GM21390 (cell line): ENCODE measurements around the gene RIN3.

Experiments
- ATAC-seq: cut with Tn5 transposase; IDR thresholded peaks from one replicate; pipeline ENCODE4 v1.9.1; 2021; ENCODE audit not compliant: unreplicated experiment

RIN3 gene

DNA sequence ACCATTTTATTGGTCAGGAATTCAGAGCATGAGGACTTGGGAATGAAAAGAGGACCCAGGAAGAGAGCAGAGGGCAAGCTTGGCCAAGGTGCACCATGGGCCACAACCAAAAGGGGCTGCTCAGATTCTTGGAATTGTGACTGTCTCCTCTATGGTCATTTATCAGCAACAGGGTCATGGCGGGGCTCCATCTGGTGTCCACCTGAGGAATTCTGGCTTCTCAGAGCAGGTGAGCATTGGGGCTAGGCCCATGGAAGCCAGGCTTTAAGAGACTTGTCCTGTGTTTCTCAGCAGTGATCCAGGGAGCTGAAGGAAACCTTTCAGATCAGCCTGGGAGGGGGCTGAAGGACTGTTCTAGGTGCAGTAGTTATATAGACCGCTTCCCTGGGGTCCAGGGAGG, 2.6 kb upstream of the RIN3 start:
- ATAC-seq = no peak

- no peak for ATAC-seq
Measured at GRCh38 chr14:92511453-92512238, 1.9 kb upstream of the RIN3 start.

DNA sequence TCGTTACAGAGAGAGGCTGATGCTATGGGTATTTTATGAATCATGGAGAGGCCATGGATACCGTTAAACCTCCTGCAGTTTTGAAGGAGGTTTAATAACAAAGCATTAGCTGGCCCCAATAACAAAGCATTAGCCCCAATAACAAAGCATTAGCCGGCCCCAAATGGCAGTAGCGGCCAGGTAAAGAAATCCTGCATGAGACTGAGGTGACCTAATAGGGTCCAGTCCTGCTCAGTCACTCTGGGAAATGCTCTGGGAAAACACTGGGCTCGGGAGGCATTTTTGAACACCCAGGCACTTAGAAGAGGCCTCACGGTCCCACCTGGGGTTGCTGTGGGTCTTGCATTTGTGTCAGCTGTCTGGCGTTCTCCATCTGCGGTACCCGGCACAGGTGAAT, 776 bp upstream of the RIN3 start:
- ATAC-seq = no peak

GRCh38 chr14:92513966-92514843, 624 bp downstream of the RIN3 start:
- peak; percentile 33 for ATAC-seq

DNA sequence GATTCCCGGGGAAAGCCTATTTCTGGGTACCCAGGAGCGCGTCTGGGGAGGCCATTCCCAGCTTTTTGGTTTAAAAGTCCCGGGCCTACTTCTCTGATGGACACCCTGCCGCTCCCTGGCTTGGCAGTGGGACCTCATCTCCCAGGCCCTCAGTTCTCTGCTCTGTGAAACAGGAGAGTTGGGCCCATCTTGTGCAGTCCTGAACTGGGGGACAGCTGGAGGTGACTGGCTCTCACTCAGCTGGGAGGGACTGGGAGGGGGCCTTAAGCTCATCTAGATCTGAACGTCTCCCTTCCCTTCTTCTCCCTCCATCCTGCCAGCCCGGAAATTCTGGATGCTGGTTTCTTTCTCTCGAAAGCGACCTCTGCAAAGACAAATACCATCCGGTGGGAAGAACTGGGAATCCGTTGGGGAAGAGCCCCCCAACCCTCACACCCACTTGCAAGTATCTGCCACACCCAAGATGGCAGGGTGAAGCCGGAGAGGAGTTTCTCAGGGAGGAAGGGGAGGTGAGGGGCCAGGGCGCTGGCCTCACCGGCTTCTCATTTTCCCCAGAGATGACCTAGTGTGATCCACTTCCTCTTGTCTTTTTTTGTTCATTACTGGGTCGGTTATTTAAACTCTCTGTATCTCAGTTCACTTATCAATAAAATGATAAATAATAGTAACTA, 1.4 kb downstream of the RIN3 start:
- no peak for ATAC-seq

GRCh38 chr14:92515546-92516343, 2.2 kb downstream of the RIN3 start:
- no peak for ATAC-seq

DNA sequence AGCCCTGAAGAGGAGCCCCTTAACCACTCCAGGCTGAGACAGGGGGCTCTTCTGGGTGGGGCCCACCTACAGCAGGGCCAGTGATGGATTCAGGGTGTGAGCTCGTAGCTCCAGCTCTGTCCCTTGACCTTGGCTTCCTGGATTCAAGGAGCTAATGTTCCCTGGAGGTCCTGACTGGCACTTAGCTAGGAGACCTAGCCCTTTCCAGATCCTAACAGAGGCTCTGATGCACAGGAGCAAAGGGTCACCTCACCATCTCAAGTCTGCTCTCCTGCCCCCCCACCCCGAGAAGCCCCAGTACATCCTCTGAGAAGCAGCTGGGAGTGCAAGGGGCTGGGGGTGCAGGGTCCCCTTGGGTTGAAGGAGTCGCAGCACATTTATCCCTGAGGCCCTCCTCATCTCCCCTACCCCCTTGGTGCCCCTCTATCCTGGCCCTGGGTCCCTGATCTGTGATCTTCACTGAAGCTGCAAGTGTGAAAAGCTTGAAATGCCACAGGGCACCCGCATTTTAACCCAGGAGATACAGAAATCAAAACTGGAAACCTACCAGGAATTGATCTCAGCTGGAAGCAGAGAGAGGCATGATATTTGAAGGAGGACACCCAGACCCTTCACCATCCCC, 2.9 kb downstream of the RIN3 start:
- no peak for ATAC-seq

- ATAC-seq = no peak
Measured at GRCh38 chr14:92516966-92517506, 3.5 kb downstream of the RIN3 start.

GRCh38 chr14:92517761-92518160, 4.2 kb downstream of the RIN3 start:
- ATAC-seq = no peak

DNA sequence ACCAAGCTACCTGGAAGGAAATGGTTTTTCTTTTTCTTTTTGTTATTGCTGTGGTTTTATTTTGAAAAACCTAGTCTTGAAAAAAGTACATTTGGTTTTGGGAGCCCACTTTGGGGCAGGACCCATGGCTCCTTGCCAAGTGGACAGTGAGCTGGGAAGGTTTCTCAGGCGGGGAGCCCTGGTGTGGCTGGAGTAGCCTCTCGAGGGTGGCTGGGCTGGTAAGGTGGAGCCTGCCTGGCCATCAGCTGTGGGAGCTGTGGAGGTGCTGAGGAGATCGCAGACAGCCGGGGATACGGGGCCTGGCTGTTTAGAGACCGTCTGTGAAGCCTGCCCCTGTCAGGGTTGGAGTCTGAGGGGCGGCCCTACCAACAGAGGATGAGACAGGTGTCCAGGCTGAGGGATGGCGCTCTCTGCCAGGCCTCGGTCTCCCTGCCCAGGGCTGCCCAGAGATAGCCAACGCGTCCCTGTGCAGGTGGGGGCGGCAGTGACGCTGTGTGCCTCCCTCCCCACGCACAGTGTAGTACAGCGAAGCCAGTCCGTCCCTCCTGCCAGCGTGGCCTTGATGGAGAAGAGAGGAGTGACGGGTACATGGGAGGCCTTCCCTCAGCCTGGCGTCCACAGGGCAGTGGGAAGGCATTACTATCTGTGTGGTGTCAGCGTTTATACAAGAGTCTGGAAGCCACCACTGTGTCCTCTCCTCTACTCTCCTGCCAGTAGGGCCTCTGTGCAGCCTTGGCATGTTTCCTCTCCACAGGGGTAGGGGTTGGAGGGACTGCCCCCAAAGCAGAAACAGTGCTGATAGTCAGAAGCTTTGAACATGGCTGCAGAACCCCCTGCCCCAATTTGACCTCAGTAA, 5.9 kb downstream of the RIN3 start:
- no peak for ATAC-seq

DNA sequence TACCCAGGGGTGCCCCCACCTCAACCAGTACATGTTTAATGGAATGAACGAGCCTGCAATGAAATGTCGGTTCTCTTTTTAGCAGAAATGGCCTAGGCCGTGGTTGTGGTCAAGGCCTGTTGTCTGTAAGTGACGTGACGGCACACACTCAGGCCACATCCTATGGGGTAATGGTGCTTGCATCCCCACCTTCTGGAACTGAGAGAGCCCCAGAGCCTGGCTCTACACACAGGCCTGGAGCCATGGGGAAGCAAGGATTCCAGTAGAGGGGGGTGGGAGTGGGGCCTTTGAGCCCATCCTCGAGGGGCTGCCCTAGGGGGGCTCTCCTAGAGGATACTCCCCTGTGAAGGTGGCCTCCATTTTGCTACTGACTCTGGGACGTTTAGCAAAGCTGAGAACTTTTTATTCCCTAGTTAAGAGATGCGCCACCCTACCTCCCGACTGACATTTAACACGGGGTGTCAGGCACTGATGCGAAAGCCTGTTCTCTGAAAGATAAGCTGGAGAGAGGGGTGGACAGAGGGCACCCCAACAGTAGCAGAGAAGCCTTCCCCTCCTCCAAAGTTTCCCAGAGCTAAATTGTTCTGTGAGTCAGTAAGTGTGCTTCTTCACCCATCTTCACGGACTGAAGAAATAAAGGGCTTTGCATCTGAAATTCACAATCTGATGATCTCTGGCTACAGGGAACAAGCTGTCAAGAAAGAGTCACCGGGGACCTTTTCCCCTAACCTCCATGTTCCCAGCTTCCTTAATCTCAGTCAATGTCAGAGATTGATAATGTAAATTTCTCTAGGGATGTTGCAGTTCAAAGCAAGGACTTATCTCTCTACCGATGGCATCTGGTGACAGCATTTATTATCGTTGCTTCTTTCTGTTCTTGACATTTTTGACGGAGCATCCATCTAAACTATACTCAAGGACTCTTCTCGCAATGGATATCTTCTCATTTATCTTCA, 6.8 kb downstream of the RIN3 start:
- ATAC-seq = no peak

DNA sequence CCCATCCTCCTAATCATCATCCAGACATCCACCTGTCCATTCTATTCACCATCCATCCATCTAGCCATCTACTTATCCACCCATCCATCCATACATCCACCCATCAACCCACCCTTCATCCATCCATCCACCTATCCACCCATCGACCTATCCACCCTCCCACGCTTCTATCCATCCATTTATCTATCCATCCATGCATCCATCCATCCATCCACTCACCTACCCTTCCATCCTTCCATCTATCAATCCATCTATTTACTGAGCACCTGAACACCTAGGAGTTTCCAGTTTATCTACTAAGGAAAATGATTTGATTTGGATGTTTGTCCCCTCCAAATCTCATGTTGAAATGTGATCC, 7.5 kb downstream of the RIN3 start:
- ATAC-seq = no peak

GRCh38 chr14:92523752-92524151, 10.2 kb downstream of the RIN3 start:
- no peak for ATAC-seq

DNA sequence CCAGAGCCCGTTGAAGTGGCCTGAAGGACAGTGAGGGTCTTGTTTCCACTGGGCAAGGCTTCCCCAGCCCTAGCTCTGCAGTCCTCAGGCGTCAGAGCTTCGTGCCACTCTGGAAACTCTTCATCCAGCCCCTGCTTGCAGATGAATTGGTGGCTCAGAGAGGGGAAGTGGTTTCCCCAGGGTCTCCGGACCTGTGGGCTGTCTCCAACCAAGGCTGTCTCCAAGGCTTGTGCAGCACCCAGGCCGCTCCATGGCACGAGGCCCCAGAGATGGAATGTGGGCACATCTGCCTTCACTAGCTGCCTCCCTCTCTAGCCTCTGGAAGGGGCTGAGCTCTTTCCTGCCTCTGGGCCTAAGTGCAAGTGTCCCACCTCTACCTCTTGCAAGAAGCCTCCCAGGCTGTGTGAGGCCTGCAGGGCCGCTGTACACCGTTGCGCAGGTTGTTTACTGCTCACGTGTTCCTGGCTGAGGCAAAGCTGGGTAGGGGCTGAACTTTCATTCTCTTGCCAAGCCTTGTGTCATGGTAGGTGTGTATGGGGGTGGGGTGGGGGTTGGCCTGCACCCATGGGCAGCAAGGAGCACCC, 11.1 kb downstream of the RIN3 start:
- no peak for ATAC-seq

- ATAC-seq = no peak
Measured at GRCh38 chr14:92525322-92526095, 11.9 kb downstream of the RIN3 start.

DNA sequence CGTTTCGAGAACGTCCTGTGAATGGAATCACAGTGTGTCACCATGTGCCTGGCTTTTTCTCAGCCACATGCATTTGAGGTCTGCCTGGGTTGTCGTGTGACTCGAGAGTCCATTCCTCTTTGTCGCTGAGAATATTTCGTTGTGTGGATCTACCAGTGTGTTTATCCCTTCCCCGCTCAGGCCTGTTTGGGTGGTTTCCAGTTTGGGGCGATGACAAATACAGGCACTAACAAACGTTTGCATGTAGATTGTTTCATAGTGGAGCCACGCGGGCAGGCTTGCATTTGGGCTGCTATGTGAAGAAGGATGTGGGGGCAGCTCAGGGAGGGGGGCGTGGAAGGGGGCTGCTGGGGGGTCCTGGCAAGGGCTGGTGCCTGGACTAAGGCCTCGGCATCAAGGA, 14.1 kb downstream of the RIN3 start:
- ATAC-seq = no peak

- no peak for ATAC-seq
Measured at GRCh38 chr14:92528486-92529100, 15.0 kb downstream of the RIN3 start.
